NOMO-1 treated with DMSO at 0.1 percent for 48 hours (cell line): ENCODE data around the gene GARRE1.
"Not testable (repeated sequence)": the region's sequence is repeated elsewhere in the genome, so short reads cannot be mapped to it uniquely, and the experiment has no call there.

Experiments used
- DNase-seq: peaks from one replicate; lab custom pipeline; 2025; ENCODE audit not compliant: unreplicated experiment; lab: John Stamatoyannopoulos, UW

The GARRE1 gene

GRCh38 chr19:34232566-34233481 lies 21.5 kb upstream of the GARRE1 start:
- DNase-seq = no peak

- DNase-seq = no peak
These were observed 18.9 kb upstream of the GARRE1 start for GRCh38 chr19:34235425-34235940.

- DNase-seq = no peak
These were observed 18.0 kb upstream of the GARRE1 start for GRCh38 chr19:34236035-34236987.

- no peak for DNase-seq
These were observed 17.1 kb upstream of the GARRE1 start for GRCh38 chr19:34237283-34237682.

GRCh38 chr19:34237939-34238338 lies 16.4 kb upstream of the GARRE1 start:
- DNase-seq = no peak

- no peak for DNase-seq
These were observed 12.6 kb upstream of the GARRE1 start for GRCh38 chr19:34241513-34242337.

GRCh38 chr19:34243138-34243875 lies 11.0 kb upstream of the GARRE1 start:
- DNase-seq = not testable (repeated sequence)

GRCh38 chr19:34243876-34244578 lies 10.3 kb upstream of the GARRE1 start:
- DNase-seq = no peak

GRCh38 chr19:34244611-34245299 lies 9.6 kb upstream of the GARRE1 start:
- DNase-seq = no peak

- no peak for DNase-seq
These were observed 8.0 kb upstream of the GARRE1 start for GRCh38 chr19:34246340-34246739.

GRCh38 chr19:34248941-34249340 lies 5.4 kb upstream of the GARRE1 start:
- no peak for DNase-seq

- not testable (repeated sequence) for DNase-seq
These were observed 1.2 kb upstream of the GARRE1 start for GRCh38 chr19:34253167-34253566.

GRCh38 chr19:34253681-34254045 lies 691 bp upstream of the GARRE1 start:
- not testable (repeated sequence) for DNase-seq

- no peak for DNase-seq
These were observed 511 bp downstream of the GARRE1 start for GRCh38 chr19:34254698-34255432.

- DNase-seq = no peak
These were observed 1.2 kb downstream of the GARRE1 start for GRCh38 chr19:34255546-34255945.

GRCh38 chr19:34256835-34257558 lies 2.6 kb downstream of the GARRE1 start:
- DNase-seq = no peak

- DNase-seq = no peak
These were observed 3.2 kb downstream of the GARRE1 start for GRCh38 chr19:34257559-34257924.
